Measurements from ENCODE around the gene SYNPO. TPM values are rescaled to one million over a fixed set of nuclear protein-coding genes. Genes with fewer than 3 reads are reported as not detected.
A peak's percentile ranks its signal among the peaks of the same experiment; 100 is the strongest.

SYNPO gene
- total RNA-seq, 1 donor from 2014 or later = 0.41 TPM

DNA sequence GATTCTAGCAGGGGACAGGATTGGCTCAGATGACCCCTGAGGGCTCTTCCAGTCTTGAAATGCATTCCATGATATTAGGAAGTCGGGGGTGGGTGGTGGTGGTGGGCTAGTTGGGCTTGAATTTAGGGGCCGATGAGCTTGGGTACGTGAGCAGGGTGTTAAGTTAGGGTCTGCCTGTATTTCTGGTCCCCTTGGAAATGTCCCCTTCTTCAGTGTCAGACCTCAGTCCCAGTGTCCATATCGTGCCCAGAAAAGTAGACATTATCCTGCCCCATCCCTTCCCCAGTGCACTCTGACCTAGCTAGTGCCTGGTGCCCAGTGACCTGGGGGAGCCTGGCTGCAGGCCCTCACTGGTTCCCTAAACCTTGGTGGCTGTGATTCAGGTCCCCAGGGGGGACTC is 17.7 kb downstream of the SYNPO start:
- H3K27me3 Mint-ChIP-seq (ENCODE audit: insufficient read depth, low read depth) = peaks cover 5% of the 10 kb centered on the region
- no peaks in the 10 kb centered on the region for H3K36me3 ChIP-seq
- DNase-seq (ENCODE audit: low spot score) = no peak
- no peaks in the 10 kb centered on the region for H3K27me3 ChIP-seq
- no peaks in the 10 kb centered on the region for H3K79me2 ChIP-seq (ENCODE audit: low read depth)
- no peak overlapping the region for H3K27ac Mint-ChIP-seq
- H3K4me1 ChIP-seq = peaks cover 21% of the 10 kb centered on the region
- H3K9ac ChIP-seq = no peak overlapping the region
- no peak overlapping the region for H3K4me2 ChIP-seq
- H3K4me3 Mint-ChIP-seq = no peak overlapping the region
- TF ChIP-seq, protein P1, sequence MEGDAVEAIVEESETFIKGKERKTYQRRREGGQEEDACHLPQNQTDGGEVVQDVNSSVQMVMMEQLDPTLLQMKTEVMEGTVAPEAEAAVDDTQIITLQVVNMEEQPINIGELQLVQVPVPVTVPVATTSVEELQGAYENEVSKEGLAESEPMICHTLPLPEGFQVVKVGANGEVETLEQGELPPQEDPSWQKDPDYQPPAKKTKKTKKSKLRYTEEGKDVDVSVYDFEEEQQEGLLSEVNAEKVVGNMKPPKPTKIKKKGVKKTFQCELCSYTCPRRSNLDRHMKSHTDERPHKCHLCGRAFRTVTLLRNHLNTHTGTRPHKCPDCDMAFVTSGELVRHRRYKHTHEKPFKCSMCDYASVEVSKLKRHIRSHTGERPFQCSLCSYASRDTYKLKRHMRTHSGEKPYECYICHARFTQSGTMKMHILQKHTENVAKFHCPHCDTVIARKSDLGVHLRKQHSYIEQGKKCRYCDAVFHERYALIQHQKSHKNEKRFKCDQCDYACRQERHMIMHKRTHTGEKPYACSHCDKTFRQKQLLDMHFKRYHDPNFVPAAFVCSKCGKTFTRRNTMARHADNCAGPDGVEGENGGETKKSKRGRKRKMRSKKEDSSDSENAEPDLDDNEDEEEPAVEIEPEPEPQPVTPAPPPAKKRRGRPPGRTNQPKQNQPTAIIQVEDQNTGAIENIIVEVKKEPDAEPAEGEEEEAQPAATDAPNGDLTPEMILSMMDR (IDR thresholded peaks at IDR 0.05) = no peak
- TF ChIP-seq EZH2phosphoT487 (IDR thresholded peaks at IDR 0.05) (no peak), EZH2 (IDR thresholded peaks at IDR 0.05) (no peak)
- H3K9me3 Mint-ChIP-seq = no peaks in the 10 kb centered on the region
- H4K20me1 ChIP-seq (ENCODE audit: low read depth) = no peaks in the 10 kb centered on the region
- peaks cover 28% of the 10 kb centered on the region for H3K4me1 Mint-ChIP-seq
- H3K36me3 Mint-ChIP-seq = no peaks in the 10 kb centered on the region
- H3F3A ChIP-seq (ENCODE audit: low read depth) = peaks cover 9% of the 10 kb centered on the region
- no peaks in the 10 kb centered on the region for H3K9me3 ChIP-seq (ENCODE audit: low read depth)
- no peak overlapping the region for H3K27ac ChIP-seq
- no peak overlapping the region for H3K4me3 ChIP-seq
- H2AFZ ChIP-seq (replicated peaks) = no peak overlapping the region

DNA sequence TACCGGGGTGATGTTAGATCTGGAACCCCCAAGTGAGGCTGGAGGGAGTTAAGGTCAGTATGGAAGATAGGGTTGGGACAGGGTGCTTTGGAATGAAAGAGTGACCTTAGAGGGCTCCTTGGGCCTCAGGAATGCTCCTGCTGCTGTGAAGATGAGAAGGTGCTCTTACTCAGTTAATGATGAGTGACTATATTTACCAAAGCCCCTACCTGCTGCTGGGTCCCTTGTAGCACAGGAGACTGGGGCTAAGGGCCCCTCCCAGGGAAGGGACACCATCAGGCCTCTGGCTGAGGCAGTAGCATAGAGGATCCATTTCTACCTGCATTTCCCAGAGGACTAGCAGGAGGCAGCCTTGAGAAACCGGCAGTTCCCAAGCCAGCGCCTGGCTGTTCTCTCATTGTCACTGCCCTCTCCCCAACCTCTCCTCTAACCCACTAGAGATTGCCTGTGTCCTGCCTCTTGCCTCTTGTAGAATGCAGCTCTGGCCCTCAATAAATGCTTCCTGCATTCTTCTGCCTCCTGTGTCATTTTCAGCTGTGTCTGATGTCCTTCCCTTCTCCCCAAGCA is 18.3 kb downstream of the SYNPO start:
- H3K27me3 ChIP-seq = no peaks in the 10 kb centered on the region
- Mint-ChIP-seq H3K27me3 (ENCODE audit: insufficient read depth, low read depth) (peaks cover 5% of the 10 kb centered on the region), H3K4me1 (peaks cover 25% of the 10 kb centered on the region), H3K9me3 (no peaks in the 10 kb centered on the region), H3K4me3 (peak overlapping the region; percentile 52), H3K36me3 (no peaks in the 10 kb centered on the region), H3K27ac (no peak overlapping the region)
- H3K27ac ChIP-seq = no peak overlapping the region
- H3K4me2 ChIP-seq = no peak overlapping the region
- H3K79me2 ChIP-seq (ENCODE audit: low read depth) = no peaks in the 10 kb centered on the region
- no peak overlapping the region for H3K9ac ChIP-seq
- no peak overlapping the region for H2AFZ ChIP-seq (replicated peaks)
- TF ChIP-seq EZH2 (IDR thresholded peaks at IDR 0.05) = no peak
- TF ChIP-seq EZH2phosphoT487 (IDR thresholded peaks at IDR 0.05) = no peak
- TF ChIP-seq, protein P1 (IDR thresholded peaks at IDR 0.05) = no peak
- H3K36me3 ChIP-seq = no peaks in the 10 kb centered on the region
- no peaks in the 10 kb centered on the region for H4K20me1 ChIP-seq (ENCODE audit: low read depth)
- H3K9me3 ChIP-seq (ENCODE audit: low read depth) = no peaks in the 10 kb centered on the region
- no peak overlapping the region for H3K4me3 ChIP-seq
- peaks cover 21% of the 10 kb centered on the region for H3K4me1 ChIP-seq
- H3F3A ChIP-seq (ENCODE audit: low read depth) = peaks cover 9% of the 10 kb centered on the region
- no peak for DNase-seq (ENCODE audit: low spot score)

DNA sequence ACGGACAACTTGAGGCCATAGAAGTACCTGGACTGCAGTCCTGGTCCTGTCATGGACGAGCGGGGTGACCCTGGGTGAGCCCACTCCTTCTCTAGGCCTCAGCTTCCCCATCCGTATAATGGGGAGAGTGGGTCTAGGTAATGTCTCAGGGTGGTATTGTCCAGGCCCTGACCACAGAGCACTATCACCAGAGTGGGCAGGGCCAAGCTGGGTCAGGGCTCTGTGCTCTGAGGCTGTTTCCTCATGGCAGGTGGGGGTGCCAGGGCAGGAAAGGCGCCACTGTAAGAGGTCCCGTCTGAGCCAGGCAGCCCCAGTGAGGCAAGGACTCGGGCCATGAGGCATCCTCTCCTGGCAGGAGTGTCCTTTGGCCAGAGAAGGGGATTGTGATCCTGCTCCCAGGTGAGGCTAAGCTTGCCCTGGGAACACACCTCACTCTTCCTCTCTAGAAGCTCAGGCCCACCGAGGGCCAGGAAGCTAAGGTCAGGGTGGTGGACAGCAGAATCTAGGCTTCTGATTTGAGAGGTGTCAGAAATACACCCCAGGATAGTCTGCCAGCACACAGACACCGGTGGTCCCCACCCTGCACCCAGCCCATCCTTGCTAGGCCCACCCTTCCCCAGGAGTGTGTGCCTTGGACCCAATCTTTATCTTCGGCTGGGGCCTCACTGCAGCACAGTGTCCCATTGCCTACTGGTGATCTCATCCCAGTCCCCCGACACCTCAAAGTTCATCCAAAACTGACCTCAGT is 19.1 kb downstream of the SYNPO start:
- no peak overlapping the region for H3K4me3 ChIP-seq
- H3F3A ChIP-seq (ENCODE audit: low read depth) = peaks cover 9% of the 10 kb centered on the region
- H3K27me3 Mint-ChIP-seq (ENCODE audit: insufficient read depth, low read depth) = peaks cover 5% of the 10 kb centered on the region
- H3K4me1 ChIP-seq = peaks cover 21% of the 10 kb centered on the region
- no peak overlapping the region for H3K9ac ChIP-seq
- DNase-seq (ENCODE audit: low spot score) = no peak
- peak overlapping the region; percentile 45 for H3K4me2 ChIP-seq
- H3K9me3 Mint-ChIP-seq = no peaks in the 10 kb centered on the region
- no peaks in the 10 kb centered on the region for H3K36me3 ChIP-seq
- no peaks in the 10 kb centered on the region for H3K27me3 ChIP-seq
- H4K20me1 ChIP-seq (ENCODE audit: low read depth) = no peaks in the 10 kb centered on the region
- H3K9me3 ChIP-seq (ENCODE audit: low read depth) = no peaks in the 10 kb centered on the region
- peak overlapping the region; percentile 18 for H3K27ac Mint-ChIP-seq
- TF ChIP-seq, protein P1 (IDR thresholded peaks at IDR 0.05) = no peak
- TF ChIP-seq EZH2phosphoT487 (IDR thresholded peaks at IDR 0.05) (no peak), EZH2 (IDR thresholded peaks at IDR 0.05) (no peak)
- peak overlapping the region; percentile 4 for H3K4me3 Mint-ChIP-seq
- no peak overlapping the region for H2AFZ ChIP-seq (replicated peaks)
- H3K27ac ChIP-seq = no peak overlapping the region
- no peaks in the 10 kb centered on the region for H3K79me2 ChIP-seq (ENCODE audit: low read depth)
- H3K4me1 Mint-ChIP-seq = peaks cover 23% of the 10 kb centered on the region
- no peaks in the 10 kb centered on the region for H3K36me3 Mint-ChIP-seq

Data from neural progenitor cell (in vitro differentiated cells).